GM23338 (cell line): Measurements from ENCODE around the gene EVC2. TPM values are rescaled to one million over a fixed set of nuclear protein-coding genes. Genes with fewer than 3 reads are reported as not detected.

Experiments used
- ATAC-seq: fragments of 200-7000 bp; cut with Tn5 transposase; 3 replicates; pipeline ENCODE4 v1.9.1; 2020
- DNase-seq: peaks from one replicate; pipeline ENCODE4 v3.0.0-alpha.2; 2015; ENCODE audit warnings: low spot score
- H2AFZ ChIP-seq: fragments of 200-600 bp; sonication (generic); 2 replicates; pipeline ENCODE4 v1.8.0; 2016; ENCODE audit warnings: antibody characterized with exemption, mild to moderate bottlenecking, moderate library complexity
- H3F3A ChIP-seq: fragments of 200-600 bp; sonication (generic); replicated peaks from 2 replicates; pipeline ENCODE4 v1.8.0; 2017; ENCODE audit warnings: antibody characterized with exemption, mixed run types, low read depth
- H3K27ac ChIP-seq: fragments of 200-600 bp; sonication (generic); 2 replicates; pipeline ENCODE4 v1.6.1; 2016; ENCODE audit warnings: low read depth
- H3K27me3 ChIP-seq: fragments of 200-600 bp; sonication (generic); 2 replicates; pipeline ENCODE4 v1.8.0; 2016; ENCODE audit warnings: mild to moderate bottlenecking, mixed run types, moderate library complexity; ENCODE audit not compliant: insufficient read depth
- H3K36me3 ChIP-seq: fragments of 200-600 bp; sonication (generic); 2 replicates; pipeline ENCODE4 v1.8.0; 2016; ENCODE audit warnings: mild to moderate bottlenecking; ENCODE audit not compliant: insufficient read depth
- H3K4me1 ChIP-seq: fragments of 200-600 bp; sonication (generic); 2 replicates; pipeline ENCODE4 v1.8.0; 2016; ENCODE audit warnings: mild to moderate bottlenecking, moderate library complexity; ENCODE audit not compliant: insufficient read depth
- H3K4me2 ChIP-seq: fragments of 200-600 bp; sonication (generic); 2 replicates; pipeline ENCODE4 v1.7.1; 2017; ENCODE audit warnings: mixed run types
- H3K4me3 ChIP-seq: fragments of 200-600 bp; sonication (generic); 2 replicates; pipeline ENCODE4 v1.6.1; 2016; ENCODE audit warnings: mixed run types
- H3K79me2 ChIP-seq: fragments of 200-600 bp; sonication (generic); replicated peaks from 2 replicates; pipeline ENCODE4 v1.8.0; 2017; ENCODE audit warnings: mild to moderate bottlenecking; ENCODE audit not compliant: insufficient read depth
- H3K9me2 ChIP-seq: fragments of 200-600 bp; sonication (generic); 2 replicates; pipeline ENCODE4 v1.8.0; 2017; ENCODE audit not compliant: insufficient read depth
- H4K20me1 ChIP-seq: fragments of 200-600 bp; sonication (generic); replicated peaks from 2 replicates; pipeline ENCODE4 v1.8.0; 2017; ENCODE audit warnings: mild to moderate bottlenecking; ENCODE audit not compliant: insufficient read depth
- H3K27ac Mint-ChIP-seq: 2 replicates; pipeline ENCODE4 v1.8.0; 2020; ENCODE audit warnings: inconsistent platforms, mild to moderate bottlenecking, moderate library complexity, mixed read lengths
- H3K27me3 Mint-ChIP-seq: 3 replicates; pipeline ENCODE4 v1.8.0; 2022; ENCODE audit warnings: low read depth, mild to moderate bottlenecking, moderate library complexity, mixed read lengths, inconsistent platforms; ENCODE audit not compliant: insufficient read depth, poor library complexity
- H3K36me3 Mint-ChIP-seq: 3 replicates; pipeline ENCODE4 v1.8.0; 2021; ENCODE audit warnings: low read depth, mild to moderate bottlenecking, inconsistent platforms, moderate library complexity, mixed read lengths
- H3K4me1 Mint-ChIP-seq: 3 replicates; pipeline ENCODE4 v1.8.0; 2020; ENCODE audit warnings: mild to moderate bottlenecking, inconsistent platforms, mixed read lengths
- H3K4me3 Mint-ChIP-seq: 3 replicates; pipeline ENCODE4 v1.8.0; 2021; ENCODE audit warnings: moderate library complexity, mild to moderate bottlenecking, inconsistent platforms, mixed read lengths
- H3K9me3 Mint-ChIP-seq: 3 replicates; pipeline ENCODE4 v1.8.0; 2020; ENCODE audit warnings: moderate library complexity, mild to moderate bottlenecking, inconsistent platforms, mixed read lengths
- EZH2 ChIP-seq: fragments of 200-600 bp; sonication (generic); IDR thresholded peaks from one replicate; pipeline ENCODE4 v1.8.0; 2017; ENCODE audit warnings: antibody characterized with exemption, mild to moderate bottlenecking, low read depth; ENCODE audit not compliant: unreplicated experiment
- EZH2phosphoT487 ChIP-seq: fragments of 200-600 bp; sonication (generic); IDR thresholded peaks from one replicate; pipeline ENCODE4 v1.8.1; 2018; ENCODE audit warnings: antibody characterized with exemption; ENCODE audit not compliant: unreplicated experiment
- NANOG ChIP-seq: IDR thresholded peaks from 2 replicates; pipeline ENCODE4 v1.6.1; 2016; ENCODE audit warnings: antibody characterized with exemption, borderline replicate concordance
- STAT1 ChIP-seq: IDR thresholded peaks from one replicate; pipeline ENCODE4 v1.6.1; 2016; ENCODE audit warnings: antibody characterized with exemption; ENCODE audit not compliant: unreplicated experiment
- ZNF114 ChIP-seq: fragments of 250-450 bp; sonication (Bioruptor Pico); IDR thresholded peaks from 2 replicates; pipeline ENCODE4 v1.5.0; 2020; ENCODE audit warnings: mild to moderate bottlenecking, moderate library complexity
- polyA plus RNA-seq: library from polyadenylated mRNA; unstranded; fragments of >200 nt; fragmentation: Nextera tagmentation; extraction: Ambion mirVana; gene quantifications from 2 replicates; pipeline ENCODE4 v1.2.1, GENCODE V29; 2016
- total RNA-seq: library from RNA; depleted of rRNA; stranded (reverse); fragments of >200 nt; shearing (Covaris generic); gene quantifications from 2 replicates; pipeline ENCODE4 v1.2.3, GENCODE V29; 2014
- TF ChIP-seq, protein P1 (sequence below): IDR thresholded peaks from 2 replicates; pipeline ENCODE4 v1.6.1; 2016; ENCODE audit warnings: antibody characterized with exemption

EVC2 gene
- total and polyA plus RNA-seq, 2 experiments from 2014 or later = 3.4 to 11.5 TPM

DNA sequence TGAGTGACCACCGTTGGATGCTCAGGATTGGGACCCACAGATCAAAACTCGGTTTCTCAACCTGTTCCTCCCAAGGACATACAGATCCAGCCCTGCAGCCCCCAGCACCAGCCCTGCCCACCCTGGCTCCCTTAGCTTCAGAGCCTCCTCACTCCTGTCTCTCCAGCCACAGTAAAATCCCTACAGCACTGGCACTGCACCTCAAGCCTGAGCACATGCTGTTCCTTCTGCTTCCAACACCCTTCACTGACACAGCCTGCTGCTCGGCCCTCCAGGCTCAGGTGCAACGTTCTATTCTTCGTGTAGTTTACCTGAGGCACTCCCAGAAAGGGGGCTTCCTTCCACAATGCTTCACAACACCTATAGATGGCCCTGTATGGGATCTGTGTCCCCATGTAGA, 163.6 kb downstream of the EVC2 start:
- H3K4me3 Mint-ChIP-seq = no peak overlapping the region; the same call in 2 of the 3 replicates

DNA sequence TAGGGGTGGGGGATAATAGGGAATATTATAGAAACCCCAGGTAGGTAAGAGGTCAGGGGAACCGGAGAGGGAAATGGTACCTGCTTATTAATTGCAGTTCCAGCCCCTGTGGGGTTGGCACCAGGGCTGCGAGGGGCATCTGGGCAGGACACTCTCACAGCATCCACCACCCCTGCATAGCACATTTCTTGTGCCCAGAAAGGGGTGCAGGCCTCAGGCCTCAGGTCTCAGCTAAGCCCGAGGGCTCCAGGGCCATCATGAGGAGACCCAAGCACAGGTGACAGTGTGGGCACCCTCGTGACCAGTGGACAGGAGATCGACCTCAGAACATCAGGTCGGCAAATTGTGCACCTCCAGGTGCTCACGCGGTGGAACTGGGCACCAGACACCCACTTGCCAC, 164.7 kb downstream of the EVC2 start:
- DNase-seq (no peak), ATAC-seq (no peak)
- Histone ChIP-seq H3K79me2 (no peaks in the 10 kb centered on the region), H3K27me3 (no peaks in the 10 kb centered on the region), H3K9me2 (no peaks in the 10 kb centered on the region), H3K4me2 (no peak overlapping the region), H3K36me3 (peaks cover 3% of the 10 kb centered on the region), H3K4me3 (no peak overlapping the region), H3K27ac (no peak overlapping the region), H3K4me1 (no peaks in the 10 kb centered on the region), H3F3A (no peaks in the 10 kb centered on the region), H2AFZ (no peak overlapping the region), H4K20me1 (no peaks in the 10 kb centered on the region)
- H3K4me1 Mint-ChIP-seq = no peaks in the 10 kb centered on the region; the same call in 2 of the 3 replicates
- no peaks in the 10 kb centered on the region for H3K36me3 Mint-ChIP-seq
- peaks cover 2% of the 10 kb centered on the region for H3K27me3 Mint-ChIP-seq
- H3K9me3 Mint-ChIP-seq = peaks cover 10% of the 10 kb centered on the region; the same call in 2 of the 3 replicates
- TF ChIP-seq EZH2phosphoT487 = no peak
- no peak overlapping the region for H3K4me3 Mint-ChIP-seq
- H3K27ac Mint-ChIP-seq = no peak overlapping the region

More for the DNA sequence above, 163.6 kb downstream of the EVC2 start:
- Histone ChIP-seq H3K4me3 (no peak overlapping the region), H4K20me1 (no peaks in the 10 kb centered on the region), H3K27me3 (no peaks in the 10 kb centered on the region), H3K27ac (no peak overlapping the region), H3F3A (no peaks in the 10 kb centered on the region), H3K9me2 (no peaks in the 10 kb centered on the region), H2AFZ (no peak overlapping the region), H3K79me2 (no peaks in the 10 kb centered on the region), H3K4me1 (no peaks in the 10 kb centered on the region), H3K4me2 (no peak overlapping the region), H3K36me3 (peaks cover 3% of the 10 kb centered on the region)
- H3K9me3 Mint-ChIP-seq = peaks cover 17% of the 10 kb centered on the region
- H3K27me3 Mint-ChIP-seq = peaks cover 2% of the 10 kb centered on the region
- H3K27ac Mint-ChIP-seq = no peak overlapping the region
- no peaks in the 10 kb centered on the region; the same call in 2 of the 3 replicates for H3K4me1 Mint-ChIP-seq
- TF ChIP-seq, protein P1, sequence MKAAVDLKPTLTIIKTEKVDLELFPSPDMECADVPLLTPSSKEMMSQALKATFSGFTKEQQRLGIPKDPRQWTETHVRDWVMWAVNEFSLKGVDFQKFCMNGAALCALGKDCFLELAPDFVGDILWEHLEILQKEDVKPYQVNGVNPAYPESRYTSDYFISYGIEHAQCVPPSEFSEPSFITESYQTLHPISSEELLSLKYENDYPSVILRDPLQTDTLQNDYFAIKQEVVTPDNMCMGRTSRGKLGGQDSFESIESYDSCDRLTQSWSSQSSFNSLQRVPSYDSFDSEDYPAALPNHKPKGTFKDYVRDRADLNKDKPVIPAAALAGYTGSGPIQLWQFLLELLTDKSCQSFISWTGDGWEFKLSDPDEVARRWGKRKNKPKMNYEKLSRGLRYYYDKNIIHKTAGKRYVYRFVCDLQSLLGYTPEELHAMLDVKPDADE = no peak
- TF ChIP-seq STAT1 (no peak), EZH2 (no peak), ZNF114 (CRISPR knock-in tag) (no peak), NANOG (no peak)
- H3K36me3 Mint-ChIP-seq = peaks cover 7% of the 10 kb centered on the region
- ATAC-seq (no peak), DNase-seq (no peak)

DNA sequence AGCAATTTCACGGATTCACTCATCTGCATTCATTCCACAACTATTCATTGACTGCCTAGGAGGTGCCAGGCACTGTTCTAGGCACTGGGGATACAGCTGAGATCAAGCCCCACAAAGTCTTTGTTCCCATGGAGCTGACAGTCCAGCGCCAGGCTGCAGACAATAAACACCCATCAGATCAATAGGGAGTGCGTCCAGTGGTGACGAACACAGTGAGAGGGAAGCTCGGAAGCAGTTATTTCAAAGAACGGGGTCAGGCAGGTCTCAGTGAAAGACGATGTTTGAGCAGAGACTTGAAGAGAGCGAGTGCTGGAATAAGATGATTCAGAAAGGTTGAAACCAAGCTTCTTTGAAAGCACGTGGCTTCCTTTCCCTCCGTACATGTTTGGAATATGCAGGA, 167.2 kb downstream of the EVC2 start:
- Mint-ChIP-seq H3K27ac (no peak overlapping the region), H3K4me1 (no peaks in the 10 kb centered on the region; the same call in 2 of the 3 replicates), H3K9me3 (no peaks in the 10 kb centered on the region), H3K36me3 (no peaks in the 10 kb centered on the region), H3K27me3 (peaks cover 2% of the 10 kb centered on the region), H3K4me3 (no peak overlapping the region)
- no peaks in the 10 kb centered on the region for H3K4me1 ChIP-seq
- no peak overlapping the region for H3K4me2 ChIP-seq
- no peaks in the 10 kb centered on the region for H3F3A ChIP-seq
- H3K27ac ChIP-seq = no peak overlapping the region
- no peaks in the 10 kb centered on the region for H3K79me2 ChIP-seq
- H3K4me3 ChIP-seq = no peak overlapping the region
- no peaks in the 10 kb centered on the region for H4K20me1 ChIP-seq
- DNase-seq = no peak
- TF ChIP-seq, protein P1 = no peak
- no peak for ATAC-seq
- H2AFZ ChIP-seq = no peak overlapping the region
- no peaks in the 10 kb centered on the region for H3K36me3 ChIP-seq
- H3K27me3 ChIP-seq = no peaks in the 10 kb centered on the region
- no peaks in the 10 kb centered on the region for H3K9me2 ChIP-seq
